ENCODE data around the gene CSNK2B. TPM values are rescaled to one million over a fixed set of nuclear protein-coding genes. Genes with fewer than 3 reads are reported as not detected.

The CSNK2B gene
- total RNA-seq, 1 experiment from 2014 or later, result 267 TPM

GRCh38 chr6:31651602-31652191 is 14.2 kb upstream of the CSNK2B start:
- peak overlapping the region; percentile 95 for H3K9ac ChIP-seq (ENCODE audit: low read length)
- H3K27ac ChIP-seq (ENCODE audit: low read length), result peak overlapping the region; percentile 86
- intact Hi-C loops (cut with micrococcal nuclease), result loop anchor here (1.0 kb wide), 1 partner anchor 31 kb away; the partner anchor contains the start of gene PRRC2A
- H3K27me3 ChIP-seq (ENCODE audit: low read length), result no peaks in the 10 kb centered on the region
- no peaks in the 10 kb centered on the region for H3K9me2 ChIP-seq (replicated peaks; ENCODE audit: low read length)
- peak overlapping the region; percentile 88 for H3K4me3 ChIP-seq (ENCODE audit: low read length)
- POLR2A ChIA-PET (ENCODE audit: unreplicated experiment), result interaction anchor here (0.6 to 1.0 kb wide), 3 partner anchors 14 to 30 kb away, joined by 4 to 7 read pairs (median 6); no protein-coding TSS in a partner anchor
- CTCF ChIA-PET, result no interaction called here
- DNase-seq (peak; percentile 52), ATAC-seq (peak; percentile 62)
- H2AFZ ChIP-seq (ENCODE audit: low read length), result peak overlapping the region; percentile 69
- H3K36me3 ChIP-seq (ENCODE audit: low read depth, low read length), result peaks cover 32% of the 10 kb centered on the region
- TSS peak; percentile 54 for BruUV-seq (replicated peaks)
- H3K9me3 ChIP-seq (ENCODE audit: low read length), result no peaks in the 10 kb centered on the region
- peak overlapping the region; percentile 90 for H3K4me2 ChIP-seq (ENCODE audit: low read length)
- H3K4me1 ChIP-seq (ENCODE audit: insufficient read depth, low read length), result peaks cover 17% of the 10 kb centered on the region
- H3F3A ChIP-seq (ENCODE audit: low read length, unreplicated experiment), result no peaks in the 10 kb centered on the region
- peaks cover 36% of the 10 kb centered on the region for H3K79me2 ChIP-seq (ENCODE audit: low read length)
- H4K20me1 ChIP-seq (ENCODE audit: low read length), result no peaks in the 10 kb centered on the region; the same call in 1 of the 2 replicates
- no peak for TF ChIP-seq CTCF (conservative IDR thresholded peaks at IDR 0.05; ENCODE audit: low read depth, low read length)
- no peak for TF ChIP-seq EZH2 (IDR thresholded peaks at IDR 0.05; ENCODE audit: low read length, unreplicated experiment)
- no peak for TF ChIP-seq EZH2phosphoT487 (IDR thresholded peaks at IDR 0.05; ENCODE audit: borderline replicate concordance, low read length)

DNA sequence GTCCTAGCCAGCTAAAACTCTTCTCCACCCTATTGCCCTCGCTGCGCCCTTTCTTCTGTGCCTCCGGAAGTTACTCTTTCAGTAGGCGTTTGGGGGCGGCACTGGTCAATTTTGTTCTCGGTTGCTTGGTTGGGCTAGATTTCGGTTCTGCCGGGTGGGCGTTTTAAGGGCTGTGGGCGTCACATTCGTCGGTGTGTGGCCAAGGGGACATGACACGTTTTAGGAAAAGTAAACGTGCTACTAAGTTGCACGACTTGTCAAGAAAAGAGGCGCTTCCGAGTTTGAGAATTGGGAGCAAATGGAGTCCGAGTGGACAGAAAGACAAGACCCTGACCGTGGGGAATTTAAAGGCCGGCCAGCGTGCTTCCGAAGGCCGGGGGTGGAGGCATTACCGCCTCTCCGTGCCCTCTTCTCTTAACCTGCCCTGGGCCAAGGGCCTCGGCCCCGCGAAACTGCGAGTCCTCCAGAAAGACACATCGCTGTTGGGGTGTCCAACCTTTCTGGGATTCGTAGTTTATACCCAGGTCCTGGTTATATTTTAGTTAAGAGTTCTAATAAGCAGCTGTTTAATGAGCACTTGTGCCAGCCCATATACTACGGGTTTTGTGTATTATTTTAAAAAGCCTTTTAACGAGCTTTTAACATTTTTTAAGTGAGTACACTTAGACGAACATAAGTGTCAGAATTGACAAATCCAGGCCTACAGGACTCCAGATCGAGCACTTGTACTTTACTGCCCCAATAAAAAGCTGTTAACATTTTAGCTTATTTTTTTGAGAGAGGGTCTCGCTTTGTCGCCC is 12.8 kb upstream of the CSNK2B start:
- Histone ChIP-seq H3K4me2 (ENCODE audit: low read length) (peak overlapping the region; percentile 90), H3K9ac (ENCODE audit: low read length) (peak overlapping the region; percentile 95), H3F3A (ENCODE audit: low read length, unreplicated experiment) (no peaks in the 10 kb centered on the region), H3K9me3 (ENCODE audit: low read length) (no peaks in the 10 kb centered on the region), H3K27ac (ENCODE audit: low read length) (peak overlapping the region; percentile 86), H3K79me2 (ENCODE audit: low read length) (peaks cover 46% of the 10 kb centered on the region), H3K27me3 (ENCODE audit: low read length) (no peaks in the 10 kb centered on the region), H3K9me2 (replicated peaks; ENCODE audit: low read length) (no peaks in the 10 kb centered on the region), H3K4me1 (ENCODE audit: insufficient read depth, low read length) (peaks cover 24% of the 10 kb centered on the region), H4K20me1 (ENCODE audit: low read length) (no peaks in the 10 kb centered on the region; the same call in 1 of the 2 replicates), H3K36me3 (ENCODE audit: low read depth, low read length) (peaks cover 23% of the 10 kb centered on the region), H3K4me3 (ENCODE audit: low read length) (peak overlapping the region; percentile 88), H2AFZ (ENCODE audit: low read length) (peak overlapping the region; percentile 69)
- CTCF ChIA-PET, result interaction anchor here (0.6 kb wide), 1 partner anchor 1319 kb away, joined by 5 read pairs; no protein-coding TSS in a partner anchor
- TF ChIP-seq CTCF (conservative IDR thresholded peaks at IDR 0.05; ENCODE audit: low read depth, low read length), result 0 out of 2 replicates have a peak, but pooled peaks have one; percentile 22
- no peak for TF ChIP-seq EZH2 (IDR thresholded peaks at IDR 0.05; ENCODE audit: low read length, unreplicated experiment)
- no peak for TF ChIP-seq EZH2phosphoT487 (IDR thresholded peaks at IDR 0.05; ENCODE audit: borderline replicate concordance, low read length)
- BruUV-seq (replicated peaks), result TSS peak; percentile 94
- intact Hi-C loops (cut with micrococcal nuclease), result loop anchor here (1.0 kb wide), 1 partner anchor 33 kb away; the partner anchor contains the start of gene PRRC2A
- POLR2A ChIA-PET (ENCODE audit: unreplicated experiment), result interaction anchor here (0.6 to 0.7 kb wide), 4 partner anchors 10 to 245 kb away, joined by 5 to 14 read pairs (median 9); no protein-coding TSS in a partner anchor
- no peak for DNase-seq
- peak; percentile 66 for ATAC-seq
